Coronary artery (tissue), 2 donors: Measurements from ENCODE around the gene PRTFDC1.

Source experiments
- DNase-seq: peaks from one replicate; pipeline ENCODE4 v3.0.0-alpha.2; 2017; ENCODE audit warnings: low spot score
- H3K27ac ChIP-seq, 2 donors: fragments of 200-600 bp; sonication (generic); one replicate each; pipeline ENCODE4 v1.5.1; 2016 to 2019
- H3K4me3 ChIP-seq: fragments of 200-600 bp; sonication (generic); 2 replicates; pipeline ENCODE4 v1.5.1; 2016; ENCODE audit warnings: mild to moderate bottlenecking, moderate library complexity
- CTCF ChIP-seq: fragments of 200-600 bp; sonication (generic); IDR thresholded peaks from one replicate; pipeline ENCODE4 v1.5.1; 2019; ENCODE audit warnings: antibody characterized with exemption

PRTFDC1 gene

GRCh38 chr10:24874133-24874532 lies 78.3 kb downstream of the PRTFDC1 start:
- Histone ChIP-seq H3K27ac (peak overlapping the region in 1 of 2 donors; percentile 35), H3K4me3 (no peak overlapping the region)
- TF ChIP-seq CTCF, result no peak
- no peak for DNase-seq

- Histone ChIP-seq H3K4me3 (no peak overlapping the region), H3K27ac (peak overlapping the region; percentile 33 to 75)
- TF ChIP-seq CTCF, result no peak
- DNase-seq, result no peak
Observed at GRCh38 chr10:24873281-24873683, 79.1 kb downstream of the PRTFDC1 start.

GRCh38 chr10:24872790-24873182 lies 79.6 kb downstream of the PRTFDC1 start:
- no peak for TF ChIP-seq CTCF
- Histone ChIP-seq H3K27ac (peak overlapping the region; percentile 33 to 75), H3K4me3 (no peak overlapping the region)
- no peak for DNase-seq

- no peak for TF ChIP-seq CTCF
- peak overlapping the region in 1 of 2 donors; percentile 79 for H3K27ac ChIP-seq
- no peak for DNase-seq
- peak overlapping the region; percentile 9 for H3K4me3 ChIP-seq
Observed at GRCh38 chr10:24872049-24872789, 80.2 kb downstream of the PRTFDC1 start.

- TF ChIP-seq CTCF, result no peak
- no peak for DNase-seq
- Histone ChIP-seq H3K4me3 (peak overlapping the region; percentile 37), H3K27ac (peak overlapping the region in 1 of 2 donors; percentile 79)
Observed at GRCh38 chr10:24871011-24871935, 81.1 kb downstream of the PRTFDC1 start.

- DNase-seq, result no peak
- Histone ChIP-seq H3K4me3 (no peak overlapping the region), H3K27ac (no peak overlapping the region)
- no peak for TF ChIP-seq CTCF
Observed at GRCh38 chr10:24869354-24870015, 82.9 kb downstream of the PRTFDC1 start.
